ENCODE measurements around the gene ADAMTSL3. TPM values are rescaled to one million over a fixed set of nuclear protein-coding genes. Genes with fewer than 3 reads are reported as not detected.

Gene ADAMTSL3
- total RNA-seq, 6 experiments from 2014 or later: not detected

DNA sequence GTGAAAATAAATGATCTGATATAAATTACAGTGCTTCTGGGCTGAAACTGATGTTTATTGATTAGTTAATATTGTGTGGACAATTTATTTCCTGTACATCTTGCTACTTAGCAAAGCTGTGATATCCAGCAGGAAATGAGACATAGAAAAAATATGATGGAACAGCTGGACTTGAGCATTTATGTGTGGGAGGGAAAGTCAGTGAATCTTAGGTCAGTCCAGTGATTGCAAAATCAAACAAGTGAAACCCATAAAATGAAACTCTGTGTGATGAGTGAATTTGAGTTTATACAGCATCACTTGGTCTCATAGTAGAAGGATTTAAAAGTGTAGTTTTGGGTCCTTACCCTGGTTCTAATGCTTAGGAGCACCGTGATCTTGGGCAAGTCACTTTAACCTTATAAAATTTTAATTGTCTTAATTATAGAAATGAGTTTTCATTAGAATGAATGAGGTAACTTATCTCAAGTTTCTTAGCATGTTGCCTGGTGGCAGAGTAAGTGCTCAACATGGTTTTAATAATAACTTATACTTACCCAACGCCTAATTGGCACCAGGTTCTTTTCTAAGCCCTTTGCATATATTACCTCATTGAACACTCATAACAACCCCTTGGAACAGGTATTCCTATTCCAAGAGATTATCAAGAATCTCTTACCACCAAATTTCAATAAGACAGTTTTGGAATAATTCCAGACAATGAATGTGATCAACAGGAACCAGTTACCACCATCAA lies 194.6 kb downstream of the ADAMTSL3 start:
- Mint-ChIP-seq H3K36me3 (ENCODE audit: low read depth) (no peaks in the 10 kb centered on the region), H3K9me3 (peaks cover 25% of the 10 kb centered on the region), H3K4me3 (no peak overlapping the region), H3K27me3 (ENCODE audit: insufficient read depth) (no peaks in the 10 kb centered on the region), H3K27ac (no peak overlapping the region), H3K4me1 (ENCODE audit: low read depth) (no peaks in the 10 kb centered on the region)
- TF ChIP-seq, protein P1, sequence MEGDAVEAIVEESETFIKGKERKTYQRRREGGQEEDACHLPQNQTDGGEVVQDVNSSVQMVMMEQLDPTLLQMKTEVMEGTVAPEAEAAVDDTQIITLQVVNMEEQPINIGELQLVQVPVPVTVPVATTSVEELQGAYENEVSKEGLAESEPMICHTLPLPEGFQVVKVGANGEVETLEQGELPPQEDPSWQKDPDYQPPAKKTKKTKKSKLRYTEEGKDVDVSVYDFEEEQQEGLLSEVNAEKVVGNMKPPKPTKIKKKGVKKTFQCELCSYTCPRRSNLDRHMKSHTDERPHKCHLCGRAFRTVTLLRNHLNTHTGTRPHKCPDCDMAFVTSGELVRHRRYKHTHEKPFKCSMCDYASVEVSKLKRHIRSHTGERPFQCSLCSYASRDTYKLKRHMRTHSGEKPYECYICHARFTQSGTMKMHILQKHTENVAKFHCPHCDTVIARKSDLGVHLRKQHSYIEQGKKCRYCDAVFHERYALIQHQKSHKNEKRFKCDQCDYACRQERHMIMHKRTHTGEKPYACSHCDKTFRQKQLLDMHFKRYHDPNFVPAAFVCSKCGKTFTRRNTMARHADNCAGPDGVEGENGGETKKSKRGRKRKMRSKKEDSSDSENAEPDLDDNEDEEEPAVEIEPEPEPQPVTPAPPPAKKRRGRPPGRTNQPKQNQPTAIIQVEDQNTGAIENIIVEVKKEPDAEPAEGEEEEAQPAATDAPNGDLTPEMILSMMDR (IDR thresholded peaks at IDR 0.05): no peak
- no peak for DNase-seq

DNA sequence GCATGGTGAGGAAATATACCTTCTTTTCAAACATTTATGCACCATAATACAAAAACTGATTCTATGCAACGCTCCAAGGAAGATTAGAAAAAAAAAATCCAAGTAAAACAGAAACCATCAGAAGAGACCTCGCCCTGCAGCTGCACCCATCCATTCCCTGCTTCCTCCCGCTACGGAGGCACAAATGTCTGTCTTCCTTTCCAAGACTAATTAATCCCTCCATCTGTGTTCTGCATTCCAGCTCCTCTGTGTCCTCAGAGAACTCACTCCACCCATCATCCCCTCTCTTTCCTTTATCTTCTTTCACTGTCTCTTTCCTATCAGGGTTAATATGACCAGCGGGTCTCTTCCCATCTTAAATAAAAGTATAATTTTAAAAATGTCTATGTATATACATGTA lies 196.1 kb downstream of the ADAMTSL3 start:
- DNase-seq: no peak
- Mint-ChIP-seq H3K9me3 (peaks cover 26% of the 10 kb centered on the region), H3K36me3 (ENCODE audit: low read depth) (no peaks in the 10 kb centered on the region), H3K4me3 (no peak overlapping the region), H3K27me3 (ENCODE audit: insufficient read depth) (no peaks in the 10 kb centered on the region), H3K27ac (no peak overlapping the region), H3K4me1 (ENCODE audit: low read depth) (no peaks in the 10 kb centered on the region)
- TF ChIP-seq, protein P1 (IDR thresholded peaks at IDR 0.05): no peak

DNA sequence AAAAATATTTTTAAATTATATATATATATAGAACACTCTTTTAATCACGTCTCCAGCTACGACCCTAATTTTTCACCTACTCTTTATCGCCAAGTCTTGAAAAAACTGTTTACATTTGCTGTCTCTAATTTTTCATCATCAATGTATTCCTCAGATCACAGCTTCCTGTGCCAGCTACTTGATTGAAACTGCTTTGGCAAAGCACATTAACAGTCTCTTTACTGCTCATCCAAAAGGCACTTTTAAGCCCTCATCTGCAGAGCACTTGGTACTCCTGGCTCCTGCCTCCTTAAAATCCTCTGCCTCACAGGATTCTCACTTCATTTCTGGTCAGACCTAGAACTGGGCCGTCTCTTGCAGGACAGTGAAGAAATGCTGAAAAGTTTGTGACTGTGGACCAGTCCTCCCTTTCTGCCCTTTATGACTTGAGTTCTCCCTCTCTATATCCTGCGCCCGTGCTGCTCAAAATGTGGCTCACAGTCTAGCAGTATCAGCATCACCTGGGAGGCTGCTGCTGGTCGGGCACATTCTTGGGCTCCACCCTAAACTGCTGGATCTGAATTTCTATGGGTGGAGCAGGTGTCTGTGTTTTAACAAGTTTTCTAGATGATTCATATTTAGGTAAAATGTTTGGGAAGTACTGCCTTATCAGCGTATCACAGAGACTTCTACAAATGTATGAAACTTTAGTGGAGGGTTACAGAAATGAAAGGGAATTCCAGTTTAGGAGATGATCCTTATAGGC lies 196.8 kb downstream of the ADAMTSL3 start:
- Mint-ChIP-seq H3K4me1 (ENCODE audit: low read depth) (no peaks in the 10 kb centered on the region), H3K27me3 (ENCODE audit: insufficient read depth) (no peaks in the 10 kb centered on the region), H3K4me3 (no peak overlapping the region), H3K36me3 (ENCODE audit: low read depth) (0 out of 2 replicates have a peak, but pooled peaks cover 4% of the 10 kb centered on the region), H3K27ac (no peak overlapping the region), H3K9me3 (peaks cover 26% of the 10 kb centered on the region)
- TF ChIP-seq, protein P1 (IDR thresholded peaks at IDR 0.05): no peak
- no peak for DNase-seq

DNA sequence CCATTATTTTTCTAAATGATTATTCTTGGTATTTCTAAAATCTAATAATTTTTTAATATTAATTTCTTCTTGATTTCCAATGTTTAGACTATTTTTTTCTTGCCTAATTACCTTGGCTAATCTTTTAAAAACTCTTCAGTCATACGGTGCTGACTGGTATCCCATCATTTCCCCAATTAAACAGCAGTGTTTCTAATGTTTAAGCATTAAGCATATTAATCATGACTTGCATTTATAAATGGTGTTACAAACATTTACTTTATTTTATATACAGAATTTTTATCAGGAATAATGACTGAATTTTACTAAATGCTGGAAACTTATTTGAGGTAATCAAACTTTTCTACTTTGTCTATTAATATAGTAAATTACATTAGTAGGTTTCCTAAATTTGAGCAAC lies 199.3 kb downstream of the ADAMTSL3 start:
- no peaks in the 10 kb centered on the region for H3K4me1 Mint-ChIP-seq (ENCODE audit: low read depth)
- 0 out of 2 replicates have a peak, but pooled peaks cover 4% of the 10 kb centered on the region for H3K36me3 Mint-ChIP-seq (ENCODE audit: low read depth)
- H3K4me3 Mint-ChIP-seq: no peak overlapping the region
- TF ChIP-seq, protein P1 (IDR thresholded peaks at IDR 0.05): no peak
- H3K9me3 Mint-ChIP-seq: peaks cover 37% of the 10 kb centered on the region
- H3K27me3 Mint-ChIP-seq (ENCODE audit: insufficient read depth): no peaks in the 10 kb centered on the region
- H3K27ac Mint-ChIP-seq: no peak overlapping the region
- DNase-seq: no peak

DNA sequence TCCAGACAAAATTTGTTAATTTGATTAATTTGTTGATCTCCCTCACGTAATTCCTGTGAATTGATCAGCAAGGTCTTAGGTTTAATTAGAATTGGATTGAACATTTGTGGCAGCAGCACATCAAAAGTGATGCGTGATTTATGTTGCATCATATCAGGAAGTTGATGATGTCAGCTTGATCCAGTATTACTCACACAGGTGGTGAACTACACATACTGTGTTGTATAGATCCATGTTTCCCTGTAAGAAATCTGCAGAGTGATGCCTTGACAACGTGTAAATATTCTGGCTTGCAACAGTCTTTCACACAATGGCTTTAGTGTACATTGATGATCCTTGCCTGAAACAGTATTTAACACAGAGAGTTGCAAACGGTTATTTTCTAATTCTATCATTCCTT lies 200.4 kb downstream of the ADAMTSL3 start:
- Mint-ChIP-seq H3K36me3 (ENCODE audit: low read depth) (0 out of 2 replicates have a peak, but pooled peaks cover 4% of the 10 kb centered on the region), H3K27me3 (ENCODE audit: insufficient read depth) (no peaks in the 10 kb centered on the region), H3K4me3 (no peak overlapping the region), H3K27ac (no peak overlapping the region), H3K4me1 (ENCODE audit: low read depth) (no peaks in the 10 kb centered on the region), H3K9me3 (peaks cover 43% of the 10 kb centered on the region)
- TF ChIP-seq, protein P1 (IDR thresholded peaks at IDR 0.05): no peak
- DNase-seq: no peak

Measured in HFFc6 (cell line).